Duodenal mucosa (tissue), 2 donors: ENCODE data around the gene POU5F2.

Source experiments
- H3K27ac ChIP-seq: one replicate; pipeline ENCODE4 v1.7.0; 2013; ENCODE audit warnings: low read depth, low read length
- H3K27me3 ChIP-seq, 2 donors: one replicate each; pipeline ENCODE4 v1.7.0; 2013; ENCODE audit warnings: low read length in 2 of 2, control low read depth in 1 of 2; ENCODE audit not compliant: insufficient read depth in 2 of 2, control insufficient read depth in 1 of 2
- H3K36me3 ChIP-seq, 2 donors: one replicate each; pipeline ENCODE4 v1.7.0; 2013; ENCODE audit warnings: low read length in 2 of 2, control low read depth in 1 of 2; ENCODE audit not compliant: insufficient read depth in 2 of 2, control insufficient read depth in 1 of 2
- H3K4me1 ChIP-seq, 2 donors: one replicate each; pipeline ENCODE4 v1.7.0; 2013; ENCODE audit warnings: low read length in 2 of 2, control low read depth in 1 of 2; ENCODE audit not compliant: insufficient read depth in 2 of 2, control insufficient read depth in 1 of 2
- H3K4me3 ChIP-seq, 2 donors: one replicate each; pipeline ENCODE4 v1.7.0; 2013; ENCODE audit warnings: low read length in 2 of 2, low read depth in 1 of 2
- H3K9ac ChIP-seq, 2 donors: one replicate each; pipeline ENCODE4 v1.7.0; 2013; ENCODE audit warnings: low read length in 2 of 2, low read depth in 1 of 2
- H3K9me3 ChIP-seq, 2 donors: one replicate each; pipeline ENCODE4 v1.7.0; 2013; ENCODE audit warnings: low read length in 2 of 2, control low read depth in 1 of 2; ENCODE audit not compliant: control insufficient read depth in 1 of 2

The POU5F2 gene

GRCh38 chr5:93746406-93747056 lies 5.1 kb upstream of the POU5F2 start:
- H3K4me1 ChIP-seq, result no peaks in the 10 kb centered on the region

GRCh38 chr5:93736284-93736683 lies 5.1 kb downstream of the POU5F2 start:
- H3K4me1 ChIP-seq, result no peaks in the 10 kb centered on the region
- H3K4me3 ChIP-seq, result no peak overlapping the region
- no peaks in the 10 kb centered on the region for H3K27me3 ChIP-seq
- no peak overlapping the region for H3K9ac ChIP-seq
- no peaks in the 10 kb centered on the region for H3K36me3 ChIP-seq
- no peak overlapping the region for H3K27ac ChIP-seq
- H3K9me3 ChIP-seq, result no peaks in the 10 kb centered on the region

More at GRCh38 chr5:93746406-93747056, 5.1 kb upstream of the POU5F2 start:
- H3K9ac ChIP-seq, result no peak overlapping the region
- no peaks in the 10 kb centered on the region for H3K36me3 ChIP-seq
- H3K27ac ChIP-seq, result no peak overlapping the region
- H3K27me3 ChIP-seq, result no peaks in the 10 kb centered on the region
- H3K4me3 ChIP-seq, result no peak overlapping the region
- no peaks in the 10 kb centered on the region for H3K9me3 ChIP-seq

DNA sequence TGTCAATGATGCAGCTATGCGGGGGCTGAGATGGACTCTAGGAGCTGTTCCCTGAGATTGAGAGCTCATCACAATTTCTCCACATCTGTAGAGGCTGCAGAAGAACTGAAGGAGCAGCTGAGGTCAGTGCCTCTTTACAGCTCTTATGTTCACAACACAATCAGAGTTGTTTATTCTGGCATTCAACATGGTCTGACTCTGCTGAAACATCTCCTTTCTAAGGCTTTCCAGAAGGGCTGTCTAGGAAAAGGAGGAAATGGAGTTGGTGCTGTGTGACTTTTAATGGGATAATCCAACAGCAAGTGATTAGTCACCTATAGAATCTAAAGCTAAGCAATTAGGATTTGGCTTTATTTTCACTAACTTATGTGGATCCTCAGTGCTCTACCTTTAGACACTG lies 6.0 kb downstream of the POU5F2 start:
- Histone ChIP-seq H3K4me1 (no peaks in the 10 kb centered on the region), H3K9me3 (no peaks in the 10 kb centered on the region), H3K36me3 (no peaks in the 10 kb centered on the region), H3K4me3 (no peak overlapping the region), H3K27ac (no peak overlapping the region), H3K9ac (no peak overlapping the region), H3K27me3 (no peaks in the 10 kb centered on the region)

DNA sequence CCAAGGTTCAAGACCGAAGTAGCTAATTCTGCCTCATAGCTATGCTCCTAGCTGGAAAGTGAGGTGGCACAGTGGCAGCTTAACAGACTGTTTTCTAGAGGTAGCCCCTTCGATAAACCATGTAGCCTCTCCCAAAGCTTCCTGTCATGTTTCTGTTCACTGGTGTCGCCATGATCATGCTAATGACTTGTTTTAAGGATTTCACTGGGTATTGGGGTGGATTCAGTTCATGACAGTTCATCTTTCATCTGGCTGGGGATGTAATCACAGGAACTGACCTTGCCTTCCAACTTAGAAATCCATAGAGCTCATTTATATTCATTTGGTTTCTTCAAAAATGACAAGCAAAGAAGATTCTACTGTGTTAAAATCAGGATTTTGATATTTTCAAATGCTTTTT lies 9.4 kb downstream of the POU5F2 start:
- Histone ChIP-seq H3K4me1 (no peaks in the 10 kb centered on the region), H3K4me3 (no peak overlapping the region), H3K36me3 (no peaks in the 10 kb centered on the region), H3K27me3 (no peaks in the 10 kb centered on the region), H3K9me3 (no peaks in the 10 kb centered on the region), H3K27ac (no peak overlapping the region), H3K9ac (no peak overlapping the region)

- H3K4me1 ChIP-seq, result peaks cover 0 to under 1% of the 10 kb centered on the region in 2 donors
- no peaks in the 10 kb centered on the region for H3K27me3 ChIP-seq
- H3K27ac ChIP-seq, result no peak overlapping the region
- H3K36me3 ChIP-seq, result no peaks in the 10 kb centered on the region
- no peaks in the 10 kb centered on the region for H3K9me3 ChIP-seq
- no peak overlapping the region for H3K9ac ChIP-seq
- no peak overlapping the region for H3K4me3 ChIP-seq
Observed at GRCh38 chr5:93726595-93726994, 14.8 kb downstream of the POU5F2 start.

GRCh38 chr5:93724791-93725190 lies 16.6 kb downstream of the POU5F2 start:
- H3K36me3 ChIP-seq, result no peaks in the 10 kb centered on the region
- H3K9me3 ChIP-seq, result no peaks in the 10 kb centered on the region
- no peaks in the 10 kb centered on the region for H3K27me3 ChIP-seq
- H3K9ac ChIP-seq, result no peak overlapping the region
- H3K4me1 ChIP-seq, result peaks cover 3 to 7% of the 10 kb centered on the region in 2 donors
- H3K4me3 ChIP-seq, result no peak overlapping the region
- H3K27ac ChIP-seq, result no peak overlapping the region

- Histone ChIP-seq H3K9ac (no peak overlapping the region), H3K36me3 (no peaks in the 10 kb centered on the region), H3K27me3 (no peaks in the 10 kb centered on the region), H3K4me1 (peaks cover 3 to 7% of the 10 kb centered on the region in 2 donors), H3K4me3 (no peak overlapping the region), H3K9me3 (no peaks in the 10 kb centered on the region), H3K27ac (no peak overlapping the region)
Observed at GRCh38 chr5:93723681-93724080, 17.7 kb downstream of the POU5F2 start.

DNA sequence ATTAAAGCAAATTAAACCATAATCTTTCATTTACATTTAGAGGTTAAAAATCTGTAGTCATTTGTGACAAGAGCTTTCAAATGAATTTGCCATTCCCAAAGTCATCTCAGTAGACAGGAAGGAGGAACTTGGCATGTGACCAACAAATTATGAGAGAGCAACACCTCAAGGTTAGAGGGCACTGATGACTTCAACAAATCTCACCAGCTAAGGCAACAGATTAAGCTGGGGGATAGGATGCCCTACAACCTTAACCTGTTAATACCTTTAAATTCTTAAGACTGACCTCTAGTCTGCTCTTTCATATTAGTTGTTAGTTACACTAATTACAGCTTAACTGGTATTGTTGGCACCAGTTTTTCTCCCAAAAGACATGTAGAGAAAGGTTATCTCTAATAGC lies 18.4 kb downstream of the POU5F2 start:
- Histone ChIP-seq H3K27ac (no peak overlapping the region), H3K27me3 (no peaks in the 10 kb centered on the region), H3K9ac (no peak overlapping the region), H3K36me3 (no peaks in the 10 kb centered on the region), H3K4me3 (no peak overlapping the region), H3K4me1 (peaks cover 3 to 7% of the 10 kb centered on the region in 2 donors), H3K9me3 (no peaks in the 10 kb centered on the region)

DNA sequence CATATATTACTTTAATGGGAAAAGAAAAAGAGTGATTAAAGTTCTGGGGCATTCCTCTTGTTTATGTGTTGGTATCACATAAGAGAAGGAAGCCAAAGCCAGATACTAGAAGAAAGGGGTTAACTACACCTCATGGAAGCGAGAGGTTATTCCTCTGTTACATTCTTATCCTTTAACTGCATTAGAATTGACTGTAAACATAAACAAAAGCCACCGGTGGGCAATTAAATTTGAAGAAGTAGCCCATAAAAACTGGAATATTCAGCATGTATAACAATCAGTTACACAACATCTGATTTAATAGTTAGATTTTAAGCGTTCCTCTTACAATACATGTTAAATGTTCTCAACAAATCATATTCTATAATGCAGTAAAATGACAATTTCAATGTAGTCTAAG lies 18.8 kb downstream of the POU5F2 start:
- H3K27ac ChIP-seq, result no peak overlapping the region
- no peak overlapping the region for H3K9ac ChIP-seq
- no peaks in the 10 kb centered on the region for H3K36me3 ChIP-seq
- H3K9me3 ChIP-seq, result no peaks in the 10 kb centered on the region
- peaks cover 3 to 7% of the 10 kb centered on the region in 2 donors for H3K4me1 ChIP-seq
- no peaks in the 10 kb centered on the region for H3K27me3 ChIP-seq
- no peak overlapping the region for H3K4me3 ChIP-seq

DNA sequence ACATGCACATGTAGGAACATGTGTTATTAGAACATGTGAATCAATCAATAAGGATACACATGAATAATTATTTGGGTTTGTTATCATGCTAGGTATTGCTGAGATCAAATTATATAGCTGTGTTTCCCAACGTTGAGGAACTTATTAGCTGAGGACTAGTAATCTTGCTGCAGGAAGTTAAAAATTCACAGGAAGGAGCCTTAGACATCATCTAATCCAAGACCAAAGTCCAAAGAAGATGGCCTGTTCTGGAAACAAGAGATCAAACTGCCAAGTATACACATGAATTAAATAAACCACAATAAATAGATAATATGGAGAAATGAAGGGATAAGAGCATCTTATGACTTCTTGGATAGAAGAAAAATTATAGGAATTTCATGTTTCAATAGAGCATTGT lies 19.9 kb downstream of the POU5F2 start:
- Histone ChIP-seq H3K9ac (no peak overlapping the region), H3K27me3 (no peaks in the 10 kb centered on the region), H3K36me3 (no peaks in the 10 kb centered on the region), H3K27ac (no peak overlapping the region), H3K9me3 (no peaks in the 10 kb centered on the region), H3K4me3 (no peak overlapping the region), H3K4me1 (peaks cover 7 to 9% of the 10 kb centered on the region in 2 donors)

GRCh38 chr5:93721071-93721470 lies 20.3 kb downstream of the POU5F2 start:
- Histone ChIP-seq H3K9me3 (no peaks in the 10 kb centered on the region), H3K4me1 (peaks cover 7 to 12% of the 10 kb centered on the region in 2 donors), H3K36me3 (no peaks in the 10 kb centered on the region), H3K27me3 (no peaks in the 10 kb centered on the region), H3K9ac (no peak overlapping the region), H3K4me3 (no peak overlapping the region), H3K27ac (no peak overlapping the region)
